ENCODE results near the gene TMEM178A. TPM values are rescaled to one million over a fixed set of nuclear protein-coding genes. Genes with fewer than 3 reads are reported as not detected.
"Not testable (repeated sequence)": the region's sequence is repeated elsewhere in the genome, so short reads cannot be mapped to it uniquely, and the experiment has no call there.

The TMEM178A gene
- total and polyA plus RNA-seq, 4 donors, result 2.0 to 9.5 (median 4.7) TPM

GRCh38 chr2:39719317-39719716, 53.6 kb downstream of the TMEM178A start:
- Histone ChIP-seq H3K9me3 (ENCODE audit: control insufficient read depth, low read length) (no peaks in the 10 kb centered on the region), H3K27me3 (ENCODE audit: control insufficient read depth in 1 of 2, insufficient read depth in 2 of 2, low read length in 1 of 2) (no peaks in the 10 kb centered on the region), H3K4me1 (ENCODE audit: control insufficient read depth in 1 of 2, insufficient read depth in 2 of 2, low read length in 2 of 2) (peaks cover 3 to 14% of the 10 kb centered on the region in 2 donors), H3K36me3 (ENCODE audit: control insufficient read depth in 1 of 2, insufficient read depth in 2 of 2, low read length in 1 of 2) (no peaks in the 10 kb centered on the region), H3K27ac (ENCODE audit: low read depth in 1 of 2, low read length in 2 of 2) (peak overlapping the region; percentile 87 to 93), H3K4me3 (ENCODE audit: low read length in 2 of 2) (no peak overlapping the region)
- ATAC-seq (ENCODE audit: low FRiP score), result peak; percentile 53
- WGBS, 2 donors, result 6 to 7% methylated on average over 8 of the region's 8 CpGs
- DNase-seq, result peak; percentile 76 to 80
- intact Hi-C loops (cut with DNase I), result no loop called here

GRCh38 chr2:39720970-39721369, 55.3 kb downstream of the TMEM178A start:
- 94 to 96% methylated on average over 2 of the region's 2 CpGs for WGBS, 2 donors
- Histone ChIP-seq H3K36me3 (ENCODE audit: control insufficient read depth in 1 of 2, insufficient read depth in 2 of 2, low read length in 1 of 2) (no peaks in the 10 kb centered on the region), H3K27ac (ENCODE audit: low read depth in 1 of 2, low read length in 2 of 2) (no peak overlapping the region), H3K4me1 (ENCODE audit: control insufficient read depth in 1 of 2, insufficient read depth in 2 of 2, low read length in 2 of 2) (peaks cover 3 to 19% of the 10 kb centered on the region in 2 donors), H3K4me3 (ENCODE audit: low read length in 2 of 2) (no peak overlapping the region), H3K9me3 (ENCODE audit: control insufficient read depth, low read length) (no peaks in the 10 kb centered on the region), H3K27me3 (ENCODE audit: control insufficient read depth in 1 of 2, insufficient read depth in 2 of 2, low read length in 1 of 2) (no peaks in the 10 kb centered on the region)
- ATAC-seq (ENCODE audit: low FRiP score) (no peak), DNase-seq (no peak)
- intact Hi-C loops (cut with DNase I), result no loop called here

- ATAC-seq (ENCODE audit: low FRiP score), result no peak
These were observed 57.8 kb downstream of the TMEM178A start for GRCh38 chr2:39723497-39723896.

GRCh38 chr2:39723946-39724827, 58.5 kb downstream of the TMEM178A start:
- Histone ChIP-seq H3K27me3 (ENCODE audit: control insufficient read depth in 1 of 2, insufficient read depth in 2 of 2, low read length in 1 of 2) (no peaks in the 10 kb centered on the region), H3K27ac (ENCODE audit: low read depth in 1 of 2, low read length in 2 of 2) (peak overlapping the region; percentile 15 to 21), H3K4me3 (ENCODE audit: low read length in 2 of 2) (no peak overlapping the region), H3K4me1 (ENCODE audit: control insufficient read depth in 1 of 2, insufficient read depth in 2 of 2, low read length in 2 of 2) (peaks cover 3 to 19% of the 10 kb centered on the region in 2 donors), H3K9me3 (ENCODE audit: control insufficient read depth, low read length) (no peaks in the 10 kb centered on the region), H3K36me3 (ENCODE audit: control insufficient read depth in 1 of 2, insufficient read depth in 2 of 2, low read length in 1 of 2) (no peaks in the 10 kb centered on the region)
- WGBS, 2 donors, result 27 to 32% methylated on average over 9 of the region's 9 CpGs
- intact Hi-C loops (cut with DNase I), result no loop called here
- no peak for ATAC-seq (ENCODE audit: low FRiP score)
- no peak for DNase-seq

More at GRCh38 chr2:39723497-39723896, 57.8 kb downstream of the TMEM178A start:
- 10 to 14% methylated on average over 2 of the region's 2 CpGs for WGBS, 2 donors
- intact Hi-C loops (cut with DNase I), result no loop called here
- DNase-seq, result no peak
- no peak overlapping the region for H3K4me3 ChIP-seq (ENCODE audit: low read length in 2 of 2)
- H3K9me3 ChIP-seq (ENCODE audit: control insufficient read depth, low read length), result no peaks in the 10 kb centered on the region
- H3K27me3 ChIP-seq (ENCODE audit: control insufficient read depth in 1 of 2, insufficient read depth in 2 of 2, low read length in 1 of 2), result no peaks in the 10 kb centered on the region
- H3K36me3 ChIP-seq (ENCODE audit: control insufficient read depth in 1 of 2, insufficient read depth in 2 of 2, low read length in 1 of 2), result no peaks in the 10 kb centered on the region
- H3K27ac ChIP-seq (ENCODE audit: low read depth in 1 of 2, low read length in 2 of 2), result peak overlapping the region; percentile 15 to 87
- H3K4me1 ChIP-seq (ENCODE audit: control insufficient read depth in 1 of 2, insufficient read depth in 2 of 2, low read length in 2 of 2), result peaks cover 3 to 19% of the 10 kb centered on the region in 2 donors

GRCh38 chr2:39724828-39725144, 59.1 kb downstream of the TMEM178A start:
- H3K4me3 ChIP-seq (ENCODE audit: low read length in 2 of 2), result no peak overlapping the region
- H3K4me1 ChIP-seq (ENCODE audit: control insufficient read depth in 1 of 2, insufficient read depth in 2 of 2, low read length in 2 of 2), result peaks cover 1 to 15% of the 10 kb centered on the region in 2 donors
- intact Hi-C loops (cut with DNase I), result no loop called here
- DNase-seq (no peak), ATAC-seq (ENCODE audit: low FRiP score) (no peak)
- H3K27me3 ChIP-seq (ENCODE audit: control insufficient read depth in 1 of 2, insufficient read depth in 2 of 2, low read length in 1 of 2), result no peaks in the 10 kb centered on the region
- peak overlapping the region in 1 of 2 donors; percentile 21 for H3K27ac ChIP-seq (ENCODE audit: low read depth in 1 of 2, low read length in 2 of 2)
- no peaks in the 10 kb centered on the region for H3K36me3 ChIP-seq (ENCODE audit: control insufficient read depth in 1 of 2, insufficient read depth in 2 of 2, low read length in 1 of 2)
- H3K9me3 ChIP-seq (ENCODE audit: control insufficient read depth, low read length), result no peaks in the 10 kb centered on the region
- WGBS, 2 donors, result 86 to 88% methylated on average over 4 of the region's 4 CpGs

- intact Hi-C loops (cut with DNase I), result no loop called here
- WGBS, 2 donors, result 68% methylated on average over 5 of the region's 5 CpGs
These were observed 59.7 kb downstream of the TMEM178A start for GRCh38 chr2:39725401-39725800.

GRCh38 chr2:39728085-39728484, 62.4 kb downstream of the TMEM178A start:
- WGBS, 2 donors, result 82 to 89% methylated on average over 4 of the region's 4 CpGs
- H3K4me3 ChIP-seq (ENCODE audit: low read length in 2 of 2); ATAC-seq (ENCODE audit: low FRiP score); DNase-seq; H3K9me3 ChIP-seq (ENCODE audit: control insufficient read depth, low read length); H3K27me3 ChIP-seq (ENCODE audit: control insufficient read depth in 1 of 2, insufficient read depth in 2 of 2, low read length in 1 of 2); H3K27ac ChIP-seq (ENCODE audit: low read depth in 1 of 2, low read length in 2 of 2); H3K36me3 ChIP-seq (ENCODE audit: control insufficient read depth in 1 of 2, insufficient read depth in 2 of 2, low read length in 1 of 2); intact Hi-C loops (cut with DNase I): not testable (repeated sequence)
- peaks cover 6 to 16% of the 10 kb centered on the region in 2 donors for H3K4me1 ChIP-seq (ENCODE audit: control insufficient read depth in 1 of 2, insufficient read depth in 2 of 2, low read length in 2 of 2)

More at GRCh38 chr2:39725401-39725800, 59.7 kb downstream of the TMEM178A start:
- DNase-seq, result no peak
- H3K36me3 ChIP-seq (ENCODE audit: control insufficient read depth in 1 of 2, insufficient read depth in 2 of 2, low read length in 1 of 2), result no peaks in the 10 kb centered on the region
- no peaks in the 10 kb centered on the region for H3K9me3 ChIP-seq (ENCODE audit: control insufficient read depth, low read length)
- H3K27me3 ChIP-seq (ENCODE audit: control insufficient read depth in 1 of 2, insufficient read depth in 2 of 2, low read length in 1 of 2), result no peaks in the 10 kb centered on the region
- H3K4me3 ChIP-seq (ENCODE audit: low read length in 2 of 2), result no peak overlapping the region
- no peak overlapping the region for H3K27ac ChIP-seq (ENCODE audit: low read depth in 1 of 2, low read length in 2 of 2)
- H3K4me1 ChIP-seq (ENCODE audit: control insufficient read depth in 1 of 2, insufficient read depth in 2 of 2, low read length in 2 of 2), result peaks cover 1 to 11% of the 10 kb centered on the region in 2 donors
- no peak for ATAC-seq (ENCODE audit: low FRiP score)

- Histone ChIP-seq H3K9me3 (ENCODE audit: control insufficient read depth, low read length) (no peaks in the 10 kb centered on the region), H3K27me3 (ENCODE audit: control insufficient read depth in 1 of 2, insufficient read depth in 2 of 2, low read length in 1 of 2) (peaks cover 0 to 1% of the 10 kb centered on the region in 2 donors), H3K27ac (ENCODE audit: low read depth in 1 of 2, low read length in 2 of 2) (no peak overlapping the region), H3K36me3 (ENCODE audit: control insufficient read depth in 1 of 2, insufficient read depth in 2 of 2, low read length in 1 of 2) (peaks cover 3 to 9% of the 10 kb centered on the region in 2 donors), H3K4me3 (ENCODE audit: low read length in 2 of 2) (no peak overlapping the region), H3K4me1 (ENCODE audit: control insufficient read depth in 1 of 2, insufficient read depth in 2 of 2, low read length in 2 of 2) (peaks cover 6 to 12% of the 10 kb centered on the region in 2 donors)
- no peak for ATAC-seq (ENCODE audit: low FRiP score)
- 66 to 67% methylated on average over 5 of the region's 5 CpGs for WGBS, 2 donors
- intact Hi-C loops (cut with DNase I), result no loop called here
- no peak for DNase-seq
These were observed 63.2 kb downstream of the TMEM178A start for GRCh38 chr2:39728941-39729351.

GRCh38 chr2:39730276-39730675, 64.6 kb downstream of the TMEM178A start:
- H3K27me3 ChIP-seq (ENCODE audit: control insufficient read depth in 1 of 2, insufficient read depth in 2 of 2, low read length in 1 of 2), result peaks cover 0 to 1% of the 10 kb centered on the region in 2 donors
- no peak overlapping the region for H3K4me3 ChIP-seq (ENCODE audit: low read length in 2 of 2)
- H3K9me3 ChIP-seq (ENCODE audit: control insufficient read depth, low read length), result no peaks in the 10 kb centered on the region
- H3K36me3 ChIP-seq (ENCODE audit: control insufficient read depth in 1 of 2, insufficient read depth in 2 of 2, low read length in 1 of 2), result peaks cover 3 to 9% of the 10 kb centered on the region in 2 donors
- intact Hi-C loops (cut with DNase I), result no loop called here
- WGBS, 2 donors, result 74 to 79% methylated on average over 5 of the region's 5 CpGs
- peaks cover 7 to 11% of the 10 kb centered on the region in 2 donors for H3K4me1 ChIP-seq (ENCODE audit: control insufficient read depth in 1 of 2, insufficient read depth in 2 of 2, low read length in 2 of 2)
- H3K27ac ChIP-seq (ENCODE audit: low read depth in 1 of 2, low read length in 2 of 2), result no peak overlapping the region
- DNase-seq (no peak), ATAC-seq (ENCODE audit: low FRiP score) (no peak)
